Measurements from ENCODE around the gene VIPAS39. TPM values are rescaled to one million over a fixed set of nuclear protein-coding genes. Genes with fewer than 3 reads are reported as not detected.

VIPAS39 gene
- total RNA-seq, 2 experiments from 2014 or later = 13.9 to 16.8 TPM

DNA sequence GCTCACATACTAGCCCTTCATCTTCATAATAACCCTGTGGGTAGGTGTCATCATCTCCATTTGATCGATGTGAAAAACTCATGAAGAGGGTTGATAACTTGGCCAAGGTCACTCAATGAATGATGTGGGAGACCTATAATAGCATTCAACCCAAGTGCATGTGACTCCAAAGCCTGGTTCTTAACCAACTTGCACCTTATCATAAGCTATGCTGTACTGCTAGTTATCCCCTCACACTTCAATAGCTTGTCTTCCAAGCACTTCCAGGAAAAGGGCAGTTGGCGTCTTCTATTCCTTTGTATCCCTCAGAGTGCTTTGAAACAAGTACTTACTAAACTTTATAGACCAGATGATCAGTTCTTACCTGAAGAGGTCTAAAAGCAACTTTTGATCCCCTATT, 15.2 kb downstream of the VIPAS39 start:
- peaks cover 15% of the 10 kb centered on the region for H3K36me3 Mint-ChIP-seq (ENCODE audit: low read depth)
- DNase-seq = no peak
- no peak for ATAC-seq
- TF ChIP-seq, protein P1, sequence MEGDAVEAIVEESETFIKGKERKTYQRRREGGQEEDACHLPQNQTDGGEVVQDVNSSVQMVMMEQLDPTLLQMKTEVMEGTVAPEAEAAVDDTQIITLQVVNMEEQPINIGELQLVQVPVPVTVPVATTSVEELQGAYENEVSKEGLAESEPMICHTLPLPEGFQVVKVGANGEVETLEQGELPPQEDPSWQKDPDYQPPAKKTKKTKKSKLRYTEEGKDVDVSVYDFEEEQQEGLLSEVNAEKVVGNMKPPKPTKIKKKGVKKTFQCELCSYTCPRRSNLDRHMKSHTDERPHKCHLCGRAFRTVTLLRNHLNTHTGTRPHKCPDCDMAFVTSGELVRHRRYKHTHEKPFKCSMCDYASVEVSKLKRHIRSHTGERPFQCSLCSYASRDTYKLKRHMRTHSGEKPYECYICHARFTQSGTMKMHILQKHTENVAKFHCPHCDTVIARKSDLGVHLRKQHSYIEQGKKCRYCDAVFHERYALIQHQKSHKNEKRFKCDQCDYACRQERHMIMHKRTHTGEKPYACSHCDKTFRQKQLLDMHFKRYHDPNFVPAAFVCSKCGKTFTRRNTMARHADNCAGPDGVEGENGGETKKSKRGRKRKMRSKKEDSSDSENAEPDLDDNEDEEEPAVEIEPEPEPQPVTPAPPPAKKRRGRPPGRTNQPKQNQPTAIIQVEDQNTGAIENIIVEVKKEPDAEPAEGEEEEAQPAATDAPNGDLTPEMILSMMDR (IDR thresholded peaks at IDR 0.05) = no peak
- CTCF ChIA-PET = interaction anchor here (0.6 kb wide), 1 partner anchor 15 kb away, joined by 3 read pairs; the partner anchor contains the start of gene VIPAS39
- H3K27me3 Mint-ChIP-seq = no peaks in the 10 kb centered on the region
- no peak overlapping the region for H3K27ac Mint-ChIP-seq
- no peak overlapping the region for H3K4me3 Mint-ChIP-seq
- H3K9me3 Mint-ChIP-seq = no peaks in the 10 kb centered on the region
- POLR2A ChIA-PET = no interaction called here
- H3K4me1 Mint-ChIP-seq (ENCODE audit: low read depth) = no peaks in the 10 kb centered on the region
- intact Hi-C loops (cut with micrococcal nuclease) = no loop called here

DNA sequence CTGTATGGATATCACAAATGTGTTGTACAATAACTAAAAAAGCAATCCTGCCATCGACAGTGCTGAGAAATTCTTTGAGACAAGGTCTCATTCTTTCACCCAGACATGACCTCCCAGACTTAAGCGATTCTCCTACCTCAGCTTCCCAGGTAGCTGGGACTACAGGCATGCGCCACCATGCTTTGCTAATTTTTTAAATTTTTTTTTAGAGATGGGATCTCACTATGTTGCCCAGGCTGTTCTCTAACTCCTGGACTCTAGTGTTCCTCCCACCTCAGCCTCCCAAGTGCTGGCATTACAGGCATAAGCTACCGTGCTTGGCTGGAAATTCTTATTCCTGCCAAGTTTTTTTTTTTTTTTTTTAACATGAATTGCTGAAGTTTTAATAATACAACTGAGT, 17.5 kb downstream of the VIPAS39 start:
- Mint-ChIP-seq H3K27me3 (no peaks in the 10 kb centered on the region), H3K4me1 (ENCODE audit: low read depth) (no peaks in the 10 kb centered on the region), H3K27ac (no peak overlapping the region), H3K9me3 (no peaks in the 10 kb centered on the region), H3K36me3 (ENCODE audit: low read depth) (peaks cover 21% of the 10 kb centered on the region), H3K4me3 (no peak overlapping the region)
- ChIA-PET CTCF (no interaction called here), POLR2A (no interaction called here)
- ATAC-seq (no peak), DNase-seq (no peak)
- TF ChIP-seq, protein P1 (IDR thresholded peaks at IDR 0.05) = no peak
- intact Hi-C loops (cut with micrococcal nuclease) = no loop called here

DNA sequence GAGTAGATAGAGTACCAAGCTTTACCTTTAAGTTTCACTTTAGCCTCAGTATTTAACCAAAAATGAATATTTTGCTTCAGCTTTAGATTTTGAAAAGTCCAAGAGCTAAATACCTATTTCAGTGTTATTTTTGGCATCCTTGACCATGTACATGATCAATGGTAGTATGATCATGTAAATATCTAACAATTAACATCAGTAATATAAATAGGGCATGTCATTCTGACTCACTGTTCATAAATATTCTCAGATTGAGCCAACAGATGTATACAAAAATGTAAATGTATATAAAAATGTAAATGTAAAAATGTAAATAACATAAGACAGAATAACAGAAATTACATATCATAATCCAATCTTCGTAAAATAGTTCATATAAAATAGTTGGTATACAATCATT, 18.8 kb downstream of the VIPAS39 start:
- H3K4me3 Mint-ChIP-seq = no peak overlapping the region
- CTCF ChIA-PET = interaction anchor here (0.9 to 1.1 kb wide), 2 partner anchors 15 to 84 kb away, joined by 3 read pairs; no protein-coding TSS in a partner anchor
- no peaks in the 10 kb centered on the region for H3K4me1 Mint-ChIP-seq (ENCODE audit: low read depth)
- no peaks in the 10 kb centered on the region for H3K27me3 Mint-ChIP-seq
- ATAC-seq (no peak), DNase-seq (no peak)
- H3K9me3 Mint-ChIP-seq = no peaks in the 10 kb centered on the region
- H3K36me3 Mint-ChIP-seq (ENCODE audit: low read depth) = peaks cover 25% of the 10 kb centered on the region
- intact Hi-C loops (cut with micrococcal nuclease) = no loop called here
- POLR2A ChIA-PET = no interaction called here
- no peak overlapping the region for H3K27ac Mint-ChIP-seq
- TF ChIP-seq, protein P1 (IDR thresholded peaks at IDR 0.05) = no peak

DNA sequence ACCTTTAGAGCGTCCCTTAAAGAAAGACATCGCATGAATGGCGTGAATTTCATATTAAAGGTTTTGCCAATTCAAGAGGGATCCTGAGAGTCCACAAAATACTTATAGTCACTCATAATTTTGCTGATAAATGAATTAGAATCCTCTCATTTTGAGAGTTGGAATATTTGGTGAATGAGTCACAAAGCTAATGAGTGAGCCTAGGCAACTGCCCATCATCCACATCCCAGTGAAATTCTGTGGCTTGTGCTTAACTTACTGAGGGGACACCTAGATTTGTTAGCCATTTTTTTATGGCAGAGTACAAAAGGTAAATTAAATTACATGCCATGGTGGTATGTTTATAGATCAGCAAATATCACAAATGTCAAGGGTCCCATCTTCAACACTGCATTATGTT, 21.4 kb downstream of the VIPAS39 start:
- Mint-ChIP-seq H3K27ac (no peak overlapping the region), H3K36me3 (ENCODE audit: low read depth) (peaks cover 19% of the 10 kb centered on the region), H3K4me1 (ENCODE audit: low read depth) (no peaks in the 10 kb centered on the region), H3K4me3 (no peak overlapping the region), H3K9me3 (no peaks in the 10 kb centered on the region), H3K27me3 (no peaks in the 10 kb centered on the region)
- TF ChIP-seq, protein P1 (IDR thresholded peaks at IDR 0.05) = no peak
- CTCF ChIA-PET = no interaction called here
- DNase-seq (no peak), ATAC-seq (no peak)
- intact Hi-C loops (cut with micrococcal nuclease) = no loop called here
- POLR2A ChIA-PET = no interaction called here

DNA sequence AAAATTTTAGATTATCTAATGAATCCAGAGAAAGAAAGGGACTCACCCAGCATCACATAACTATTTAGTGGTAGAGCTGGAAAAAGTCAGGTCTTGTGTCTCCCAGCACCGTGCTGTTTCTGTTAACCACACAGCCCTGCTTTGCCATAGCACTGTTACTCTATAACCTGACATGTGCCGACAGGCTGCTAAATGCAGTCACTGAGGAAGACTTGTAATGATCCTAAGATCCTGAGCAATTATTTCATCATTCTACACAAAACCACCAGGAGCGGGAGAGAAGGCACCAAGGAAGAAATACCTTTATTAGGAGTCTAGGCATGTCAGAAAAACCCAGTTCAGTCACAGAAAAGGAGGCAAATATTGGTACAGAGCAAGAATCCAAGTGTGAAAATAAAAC, 31.0 kb downstream of the VIPAS39 start:
- Mint-ChIP-seq H3K27ac (no peak overlapping the region), H3K9me3 (no peaks in the 10 kb centered on the region), H3K36me3 (ENCODE audit: low read depth) (peaks cover 63% of the 10 kb centered on the region), H3K4me3 (no peak overlapping the region), H3K4me1 (ENCODE audit: low read depth) (no peaks in the 10 kb centered on the region), H3K27me3 (no peaks in the 10 kb centered on the region)
- ATAC-seq (no peak), DNase-seq (no peak)
- intact Hi-C loops (cut with micrococcal nuclease) = no loop called here
- TF ChIP-seq, protein P1 (IDR thresholded peaks at IDR 0.05) = no peak
- ChIA-PET POLR2A (no interaction called here), CTCF (interaction anchor here (0.6 to 1.9 kb wide), 2 partner anchors 32 to 110 kb away, joined by 3 to 6 read pairs; no protein-coding TSS in a partner anchor)

All from activated CD8-positive, alpha-beta T cell treated with anti-CD3 and anti-CD28 coated beads for 36 hours (primary cell).